IMR-90 (cell line): Measurements from ENCODE around the gene CLK1. TPM values are rescaled to one million over a fixed set of nuclear protein-coding genes. Genes with fewer than 3 reads are reported as not detected.

ENCODE experiments used
- ATAC-seq: fragments of 200-7000 bp; cut with Tn5 transposase; 2 replicates; pipeline ENCODE4 v1.9.1; 2020; ENCODE audit warnings: low read depth, mild to moderate bottlenecking, moderate library complexity
- BruUV-seq: library from RNA; stranded (reverse); fragments of 400-500 nt; replicated peaks from 2 replicates; lab custom pipeline; 2021; lab: Mats Ljungman, UMichigan
- CTCF ChIA-PET: fragments of 300-600 bp; formaldehyde crosslinking; extraction: SDS; loops from one replicate; lab custom pipeline; 2021; ENCODE audit warnings: antibody characterized with exemption; lab: Yijun Ruan, JAX
- POLR2A ChIA-PET: fragments of 300-600 bp; sonication (Branson Sonifier 250); formaldehyde crosslinking; loops from one replicate; lab custom pipeline; 2022; ENCODE audit warnings: antibody characterized with exemption; ENCODE audit not compliant: unreplicated experiment; lab: Charles Lee
- DNase-seq: peaks from one replicate; pipeline ENCODE4 v3.0.0; 2013
- H2AFZ ChIP-seq: replicated peaks from 2 replicates; pipeline ENCODE3; 2013; ENCODE audit warnings: low read length, mild to moderate bottlenecking; ENCODE audit not compliant: poor library complexity
- H2AK5ac ChIP-seq: 2 replicates; pipeline ENCODE4 v1.6.1; 2013; ENCODE audit warnings: low read depth, low read length, inconsistent platforms
- H2AK9ac ChIP-seq: replicated peaks from 2 replicates; pipeline ENCODE3; 2013; ENCODE audit warnings: mild to moderate bottlenecking, low read depth, low read length, moderate library complexity; ENCODE audit not compliant: poor library complexity
- H2BK120ac ChIP-seq: 2 replicates; pipeline ENCODE4 v1.6.1; 2013; ENCODE audit warnings: low read depth, low read length, inconsistent platforms
- H2BK15ac ChIP-seq: 3 replicates; pipeline ENCODE4 v1.6.1; 2013; ENCODE audit warnings: low read depth, low read length, inconsistent platforms
- H2BK20ac ChIP-seq: 2 replicates; pipeline ENCODE4 v1.6.1; 2013; ENCODE audit warnings: low read depth, mild to moderate bottlenecking, inconsistent platforms, low read length, moderate library complexity
- H2BK5ac ChIP-seq: 2 replicates; pipeline ENCODE4 v1.6.1; 2013; ENCODE audit warnings: mild to moderate bottlenecking, low read depth, low read length, inconsistent platforms; ENCODE audit not compliant: poor library complexity, severe bottlenecking
- H3K14ac ChIP-seq: replicated peaks from 2 replicates; pipeline ENCODE4 v1.6.1; 2013; ENCODE audit warnings: low read depth, low read length, inconsistent platforms
- H3K18ac ChIP-seq: 2 replicates; pipeline ENCODE4 v1.6.1; 2013; ENCODE audit warnings: low read depth, low read length, control low read depth
- H3K23ac ChIP-seq: 2 replicates; pipeline ENCODE4 v1.6.1; 2013; ENCODE audit warnings: low read depth, low read length, inconsistent platforms
- H3K27ac ChIP-seq: 2 replicates; pipeline ENCODE4 v1.5.1; 2013; ENCODE audit warnings: mild to moderate bottlenecking, control low read depth, low read length; ENCODE audit not compliant: insufficient read depth
- H3K27me3 ChIP-seq: 2 replicates; pipeline ENCODE4 v1.6.1; 2013; ENCODE audit warnings: low read length; ENCODE audit not compliant: control insufficient read depth, insufficient read depth
- H3K36me3 ChIP-seq: 2 replicates; pipeline ENCODE4 v1.6.1; 2013; ENCODE audit warnings: low read length, mixed read lengths; ENCODE audit not compliant: control insufficient read depth, insufficient read depth
- H3K4ac ChIP-seq: 2 replicates; pipeline ENCODE4 v1.6.1; 2013; ENCODE audit warnings: low read depth, low read length, inconsistent platforms
- H3K4me1 ChIP-seq: 2 replicates; pipeline ENCODE4 v1.6.1; 2013; ENCODE audit warnings: low read length, mixed read lengths; ENCODE audit not compliant: control insufficient read depth, insufficient read depth
- H3K4me2 ChIP-seq: 2 replicates; pipeline ENCODE4 v1.6.1; 2013; ENCODE audit warnings: low read depth, mild to moderate bottlenecking, control low read depth, low read length, moderate library complexity
- H3K4me3 ChIP-seq: 2 replicates; pipeline ENCODE4 v1.5.1; 2013; ENCODE audit warnings: low read depth, mild to moderate bottlenecking, control low read depth, low read length, moderate library complexity; ENCODE audit not compliant: insufficient read depth
- H3K56ac ChIP-seq: 2 replicates; pipeline ENCODE4 v1.6.1; 2013; ENCODE audit warnings: low read length, inconsistent platforms; ENCODE audit not compliant: insufficient read depth; ENCODE audit errors: extremely low read depth
- H3K79me1 ChIP-seq, 2 experiments: 2 replicates each; pipeline ENCODE4 v1.6.1; 2013; ENCODE audit warnings: low read length in 2 of 2, inconsistent platforms in 1 of 2, low read depth in 1 of 2
- H3K9ac ChIP-seq: 2 replicates; pipeline ENCODE4 v1.6.1; 2013; ENCODE audit warnings: low read depth, low read length, control low read depth
- H3K9me1 ChIP-seq: 2 replicates; pipeline ENCODE4 v1.6.1; 2013; ENCODE audit warnings: low read length, inconsistent platforms; ENCODE audit not compliant: insufficient read depth
- H3K9me3 ChIP-seq: 2 replicates; pipeline ENCODE4 v1.6.1; 2013; ENCODE audit warnings: low read length; ENCODE audit not compliant: control insufficient read depth, insufficient read depth
- H4K20me1 ChIP-seq: 2 replicates; pipeline ENCODE4 v1.6.1; 2013; ENCODE audit warnings: low read length, inconsistent platforms; ENCODE audit not compliant: insufficient read depth
- H4K5ac ChIP-seq: 2 replicates; pipeline ENCODE4 v1.6.1; 2013; ENCODE audit warnings: mild to moderate bottlenecking, low read depth, low read length, control low read depth
- H4K8ac ChIP-seq, 2 experiments: 2 replicates each; pipeline ENCODE4 v1.6.1; 2013; ENCODE audit warnings: low read depth in 2 of 2, low read length in 2 of 2, control low read depth in 1 of 2, inconsistent platforms in 1 of 2
- H4K91ac ChIP-seq: 2 replicates; pipeline ENCODE4 v1.6.1; 2013; ENCODE audit warnings: low read depth, low read length, inconsistent platforms; ENCODE audit not compliant: insufficient read depth
- CEBPB ChIP-seq: IDR thresholded peaks from 2 replicates; pipeline ENCODE4 v1.6.1; 2012; ENCODE audit warnings: low read depth, low read length, improper control_type of control experiment
- CHD1 ChIP-seq: IDR thresholded peaks from 2 replicates; pipeline ENCODE4 v1.6.1; 2012; ENCODE audit warnings: low read depth, low read length, improper control_type of control experiment
- CTCF ChIP-seq: conservative IDR thresholded peaks from 2 replicates; pipeline ENCODE4 v1.5.1; 2012; ENCODE audit warnings: mild to moderate bottlenecking, low read depth, low read length, improper control_type of control experiment
- ELK1 ChIP-seq: fragments of 150-350 bp; IDR thresholded peaks from 2 replicates; pipeline ENCODE4 v1.6.1; 2016; ENCODE audit warnings: low read depth, mild to moderate bottlenecking, low read length, moderate library complexity, borderline replicate concordance
- FOS ChIP-seq: fragments of 150-350 bp; IDR thresholded peaks from 2 replicates; pipeline ENCODE4 v1.6.1; 2016; ENCODE audit warnings: low read depth, low read length
- MAFK ChIP-seq: IDR thresholded peaks from 2 replicates; pipeline ENCODE4 v1.6.1; 2012; ENCODE audit warnings: low read depth, low read length, improper control_type of control experiment
- MAZ ChIP-seq: IDR thresholded peaks from 2 replicates; pipeline ENCODE4 v1.6.1; 2012; ENCODE audit warnings: low read depth, mild to moderate bottlenecking, low read length, improper control_type of control experiment, moderate library complexity, borderline replicate concordance
- NFE2L2 ChIP-seq: fragments of 150-350 bp; IDR thresholded peaks from 2 replicates; pipeline ENCODE4 v1.6.1; 2016; ENCODE audit warnings: low read depth, mild to moderate bottlenecking, low read length
- POLR2A ChIP-seq: IDR thresholded peaks from 2 replicates; pipeline ENCODE4 v1.6.1; 2012; ENCODE audit warnings: mild to moderate bottlenecking, low read depth, low read length
- RAD21 ChIP-seq: IDR thresholded peaks from 2 replicates; pipeline ENCODE4 v1.6.1; 2012; ENCODE audit warnings: low read length, improper control_type of control experiment
- RCOR1 ChIP-seq: IDR thresholded peaks from 2 replicates; pipeline ENCODE4 v1.6.1; 2012; ENCODE audit warnings: mild to moderate bottlenecking, low read length, improper control_type of control experiment; ENCODE audit not compliant: insufficient replicate concordance
- RFX5 ChIP-seq: IDR thresholded peaks from 2 replicates; pipeline ENCODE4 v1.8.0; 2012; ENCODE audit warnings: low read depth, mild to moderate bottlenecking, low read length, moderate library complexity
- SMC3 ChIP-seq: fragments of 150-350 bp; IDR thresholded peaks from 2 replicates; pipeline ENCODE4 v1.6.1; 2016; ENCODE audit warnings: low read depth, mild to moderate bottlenecking, antibody characterized with exemption, low read length, moderate library complexity
- USF2 ChIP-seq: fragments of 150-350 bp; IDR thresholded peaks from 2 replicates; pipeline ENCODE4 v1.6.1; 2017; ENCODE audit warnings: mild to moderate bottlenecking, antibody characterized with exemption, low read length, low read depth
- WGBS, 2 experiments: methylation state at CpG; one replicate each; pipeline versions ENCODE4 v1.1.5 to v1.1.7; 2013; ENCODE audit warnings: missing lambda C conversion rate in 2 of 2; ENCODE audit not compliant: insufficient read length in 1 of 2; ENCODE audit errors: extremely low coverage in 2 of 2; 5-methylcytosine and 5-hydroxymethylcytosine counted together
- dilution Hi-C: fragments of 300-500 bp; cut with HindIII; formaldehyde crosslinking; loops from one replicate; pipeline ENCODE4 v1.14.3; 2018; ENCODE audit warnings: low sequenced_read_pairs; ENCODE audit not compliant: unreplicated experiment
- in situ Hi-C: fragments of 300-500 bp; cut with MboI; formaldehyde crosslinking; loops from 3 replicates; pipeline ENCODE4 v1.14.3; 2019; ENCODE audit warnings: low sequenced_read_pairs, inconsistent platforms, mixed read lengths
- intact Hi-C: fragments of 100-400 bp; cut with micrococcal nuclease; formaldehyde crosslinking; loops from 2 replicates; pipeline ENCODE4 v1.10.0; 2022
- polyA plus RNA-seq, 3 experiments: library from polyadenylated mRNA; depleted of rRNA; stranded (reverse); fragments of >200 nt; gene quantifications; 2 replicates each; pipeline ENCODE4 v1.2.3, GENCODE V29; 2012; ENCODE audit warnings: low replicate concordance in 1 of 3
- total RNA-seq: library from RNA; depleted of rRNA; stranded (reverse); fragments of >200 nt; gene quantifications from 2 replicates; pipeline ENCODE4 v1.2.3, GENCODE V29; 2012

The CLK1 gene
- total and polyA plus RNA-seq, 2 of the 4 experiments (the other 2 are of a cell fraction) = 26.2 to 35.5 TPM

GRCh38 chr2:200810252-200810997 lies 54.0 kb downstream of the CLK1 start:
- Histone ChIP-seq H2BK20ac (peak overlapping the region; percentile 92), H3K27me3 (no peaks in the 10 kb centered on the region), H3K4me1 (peaks cover 10% of the 10 kb centered on the region), H4K91ac (peak overlapping the region; percentile 96), H2BK15ac (peak overlapping the region; percentile 85), H3K4me3 (peak overlapping the region; percentile 52), H4K5ac (peak overlapping the region; percentile 82), H3K56ac (peak overlapping the region; percentile 94), H3K14ac (peak overlapping the region; percentile 97), H3K79me1 (peaks cover under 1 to 10% of the 10 kb centered on the region in 2 experiments; a peak in 2 of 4 replicates), H2BK120ac (peak overlapping the region; percentile 92), H3K18ac (peak overlapping the region; percentile 92), H3K9ac (peak overlapping the region; percentile 93), H2AK9ac (peak overlapping the region; percentile 93), H3K4ac (peak overlapping the region; percentile 96), H2AK5ac (peak overlapping the region; percentile 94), H2BK5ac (peak overlapping the region; percentile 99), H3K23ac (peak overlapping the region; percentile 94), H4K20me1 (peaks cover 37% of the 10 kb centered on the region), H3K27ac (peak overlapping the region; percentile 96), H3K9me3 (no peaks in the 10 kb centered on the region), H2AFZ (peak overlapping the region; percentile 91), H4K8ac (peak overlapping the region; percentile 83 to 98), H3K4me2 (peak overlapping the region; percentile 93), H3K36me3 (peaks cover 9% of the 10 kb centered on the region), H3K9me1 (peaks cover 3% of the 10 kb centered on the region; the same call in 1 of the 2 replicates)
- ATAC-seq = peak; percentile 18
- CTCF ChIA-PET = interaction anchor here (1.3 kb wide), 1 partner anchor 75 kb away, joined by 3 read pairs; no protein-coding TSS in a partner anchor
- DNase-seq = peak; percentile 93
- POLR2A ChIA-PET = no interaction called here
- TF ChIP-seq CTCF (no peak), SMC3 (no peak), RAD21 (no peak; the same call in none of the 2 replicates), ELK1 (no peak), CEBPB (peak; percentile 64), USF2 (no peak), POLR2A (peak; percentile 69; the same call in 1 of the 2 replicates), RFX5 (no peak), MAZ (peak; percentile 31; the same call in 1 of the 2 replicates), MAFK (no peak), NFE2L2 (no peak), CHD1 (no peak), FOS (peak; percentile 28; the same call in 1 of the 2 replicates), RCOR1 (no peak)
- dilution Hi-C loops = no loop called here
- in situ Hi-C loops = loop anchor here (5.0 kb wide), 1 partner anchor 63 kb away; no protein-coding TSS in a partner anchor
- intact Hi-C loops = loop anchor here (1.0 to 10.0 kb wide), 4 partner anchors 24 to 196 kb away; no protein-coding TSS in a partner anchor
- 4% methylated on average over 3 of the region's 6 CpGs; no CpG with 5 or more reads in 1 of the 2 experiments for WGBS, 2 experiments
- BruUV-seq = TSS peak; percentile 96
